ENCODE data around the gene VPS35L.

Gene VPS35L, protein sequence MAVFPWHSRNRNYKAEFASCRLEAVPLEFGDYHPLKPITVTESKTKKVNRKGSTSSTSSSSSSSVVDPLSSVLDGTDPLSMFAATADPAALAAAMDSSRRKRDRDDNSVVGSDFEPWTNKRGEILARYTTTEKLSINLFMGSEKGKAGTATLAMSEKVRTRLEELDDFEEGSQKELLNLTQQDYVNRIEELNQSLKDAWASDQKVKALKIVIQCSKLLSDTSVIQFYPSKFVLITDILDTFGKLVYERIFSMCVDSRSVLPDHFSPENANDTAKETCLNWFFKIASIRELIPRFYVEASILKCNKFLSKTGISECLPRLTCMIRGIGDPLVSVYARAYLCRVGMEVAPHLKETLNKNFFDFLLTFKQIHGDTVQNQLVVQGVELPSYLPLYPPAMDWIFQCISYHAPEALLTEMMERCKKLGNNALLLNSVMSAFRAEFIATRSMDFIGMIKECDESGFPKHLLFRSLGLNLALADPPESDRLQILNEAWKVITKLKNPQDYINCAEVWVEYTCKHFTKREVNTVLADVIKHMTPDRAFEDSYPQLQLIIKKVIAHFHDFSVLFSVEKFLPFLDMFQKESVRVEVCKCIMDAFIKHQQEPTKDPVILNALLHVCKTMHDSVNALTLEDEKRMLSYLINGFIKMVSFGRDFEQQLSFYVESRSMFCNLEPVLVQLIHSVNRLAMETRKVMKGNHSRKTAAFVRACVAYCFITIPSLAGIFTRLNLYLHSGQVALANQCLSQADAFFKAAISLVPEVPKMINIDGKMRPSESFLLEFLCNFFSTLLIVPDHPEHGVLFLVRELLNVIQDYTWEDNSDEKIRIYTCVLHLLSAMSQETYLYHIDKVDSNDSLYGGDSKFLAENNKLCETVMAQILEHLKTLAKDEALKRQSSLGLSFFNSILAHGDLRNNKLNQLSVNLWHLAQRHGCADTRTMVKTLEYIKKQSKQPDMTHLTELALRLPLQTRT
- 55.8 to 55.9 reads per million in 2 donors for total RNA-seq

DNA sequence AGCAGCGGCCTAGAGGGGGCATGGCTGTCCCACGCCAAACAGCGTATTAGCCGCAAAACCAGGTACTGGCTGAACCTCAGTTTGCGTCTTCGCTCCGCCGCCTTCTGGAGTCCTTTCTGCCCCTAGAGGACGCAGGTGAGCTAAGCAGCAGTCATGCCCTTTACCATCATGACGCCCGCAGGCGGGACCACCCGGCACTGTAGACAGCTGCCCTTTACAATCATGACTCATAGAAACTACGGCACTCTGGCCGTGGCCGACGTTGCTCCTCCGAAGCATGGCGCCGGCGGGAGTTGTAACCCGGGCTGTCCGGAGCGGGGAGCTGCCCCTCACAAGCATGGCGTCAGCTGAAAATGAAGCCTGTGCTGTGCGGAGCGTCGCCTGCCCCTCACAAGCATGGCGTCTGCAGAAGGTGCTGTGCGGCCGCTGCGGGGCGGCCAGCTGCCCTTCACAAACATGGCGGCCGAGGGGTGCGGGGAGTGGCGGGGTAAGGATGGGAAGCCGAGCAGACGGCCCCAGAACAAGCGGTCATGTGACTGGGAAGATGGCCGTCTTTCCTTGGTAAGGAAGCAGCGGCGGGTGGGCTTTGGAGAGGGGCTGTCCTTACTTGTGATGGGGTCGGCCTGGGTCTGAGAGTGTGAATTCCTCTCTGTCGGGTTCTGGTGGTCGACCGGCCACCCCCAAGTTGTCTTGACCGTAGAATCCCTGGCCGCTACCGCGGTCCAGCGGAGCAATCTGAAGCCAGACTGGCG lies at the start of gene VPS35L:
Gene VPS35L (plus strand): TSS at position 518 of the 752 bp plus-strand sequence. CDS start 27 bp downstream, at position 545.
- peak; percentile 92 for DNase-seq

DNA sequence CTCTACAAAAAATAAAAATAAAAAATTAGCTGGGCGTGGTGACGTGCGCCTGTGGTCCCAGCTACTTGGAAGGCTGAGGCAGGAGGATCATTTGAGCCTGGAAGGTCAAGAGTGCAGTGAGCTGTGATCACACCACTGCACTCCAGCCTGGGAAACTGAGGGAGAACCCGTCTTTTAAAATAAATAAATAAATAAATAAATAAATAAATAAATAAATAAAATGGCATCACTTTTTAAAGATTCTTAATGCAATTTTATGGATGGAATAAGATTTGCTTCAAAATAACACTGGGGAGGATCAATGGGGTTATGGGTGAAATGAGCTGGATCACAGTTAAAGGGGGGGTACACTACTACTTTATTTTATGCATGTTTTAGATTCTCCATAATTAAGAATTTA lies 48.5 kb upstream of the VPS35L start:
- DNase-seq = no peak

DNA sequence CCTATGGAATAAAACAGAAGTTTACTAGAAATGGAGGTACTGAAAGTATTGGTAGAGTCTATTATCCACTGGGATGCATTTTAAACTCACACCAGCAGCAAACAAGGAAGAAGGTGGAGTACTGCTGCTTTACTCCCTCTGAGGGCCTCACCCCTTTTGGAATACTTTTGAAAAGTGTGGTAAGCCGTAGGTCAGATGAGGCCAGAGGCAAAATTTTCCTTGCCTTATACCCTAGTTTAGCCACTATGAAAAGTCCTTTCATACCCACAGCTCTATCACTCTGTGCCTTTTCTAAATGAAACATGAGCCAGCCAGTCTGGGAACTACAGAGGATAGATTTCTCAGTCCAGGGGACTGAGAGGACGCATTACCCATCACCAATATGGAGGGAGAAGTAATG lies 47.6 kb upstream of the VPS35L start:
- no peak for DNase-seq

DNA sequence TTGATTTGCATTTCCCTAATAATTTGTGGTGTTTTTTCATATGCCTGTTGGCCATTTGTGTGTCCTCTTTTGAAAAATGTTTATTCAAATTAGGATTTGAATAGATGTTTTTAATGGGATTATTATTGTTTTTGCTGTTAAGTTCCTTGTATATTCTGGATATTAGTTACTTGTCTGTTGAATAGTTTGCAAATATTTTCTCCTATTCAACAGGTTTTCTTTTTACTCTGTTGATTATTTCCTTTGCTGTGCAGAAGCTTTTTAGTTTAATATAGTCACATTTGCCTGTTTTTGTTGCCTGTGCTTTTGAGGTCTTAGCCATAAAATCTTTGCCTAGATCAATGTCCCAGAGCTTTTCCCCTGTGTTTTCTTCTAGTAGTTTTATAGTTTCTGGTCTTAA lies 43.2 kb upstream of the VPS35L start:
- no peak for DNase-seq

DNA sequence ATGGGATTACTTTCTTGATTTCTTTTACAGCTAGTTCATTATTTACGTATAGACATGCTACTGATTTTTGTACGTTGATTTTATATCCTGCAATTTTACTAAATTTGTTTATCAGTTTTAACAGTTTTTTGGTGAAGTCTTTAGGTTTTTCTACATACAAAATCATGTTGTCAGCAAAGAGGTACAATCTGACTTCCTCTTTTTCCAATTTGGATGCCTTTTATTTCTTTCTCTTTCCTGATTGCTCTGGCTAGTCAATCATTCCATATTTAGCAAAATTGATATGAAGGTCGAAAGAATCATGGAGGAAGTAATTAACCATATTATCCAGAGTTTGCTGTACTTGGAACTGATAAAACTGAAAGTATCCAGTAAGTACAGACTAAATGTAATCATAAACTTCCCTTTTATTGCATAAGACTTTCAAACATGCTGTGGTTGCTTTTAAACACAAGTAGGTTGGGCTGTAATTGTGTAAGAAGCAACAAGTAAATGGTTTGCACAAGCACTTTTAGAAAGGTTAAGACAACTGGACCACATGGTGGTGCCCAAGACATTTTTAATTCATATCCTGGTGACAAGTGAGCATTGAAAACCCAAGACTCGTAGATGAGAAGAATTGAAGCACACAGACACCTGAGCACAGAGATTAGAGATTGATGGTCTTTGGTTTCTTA lies 42.0 kb upstream of the VPS35L start:
- DNase-seq = no peak

DNA sequence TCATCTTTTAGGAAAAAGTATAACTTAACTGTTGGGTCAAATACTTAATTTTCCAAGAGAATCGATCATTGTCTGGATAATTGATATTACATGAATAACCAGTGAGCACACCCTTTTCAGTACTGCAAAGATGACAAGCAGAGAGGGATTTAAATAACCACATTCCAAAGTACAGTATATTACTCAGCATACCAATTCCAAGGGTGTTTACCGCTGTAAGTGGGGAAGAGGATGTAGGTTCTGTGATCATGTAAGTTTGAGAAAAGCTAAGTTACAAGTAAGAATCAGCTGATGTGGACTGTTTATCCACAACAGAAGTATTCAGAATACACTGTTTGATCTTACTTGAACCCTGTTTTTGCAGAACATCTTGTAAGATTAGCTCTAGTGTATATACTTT lies 39.7 kb upstream of the VPS35L start:
- DNase-seq = no peak

DNA sequence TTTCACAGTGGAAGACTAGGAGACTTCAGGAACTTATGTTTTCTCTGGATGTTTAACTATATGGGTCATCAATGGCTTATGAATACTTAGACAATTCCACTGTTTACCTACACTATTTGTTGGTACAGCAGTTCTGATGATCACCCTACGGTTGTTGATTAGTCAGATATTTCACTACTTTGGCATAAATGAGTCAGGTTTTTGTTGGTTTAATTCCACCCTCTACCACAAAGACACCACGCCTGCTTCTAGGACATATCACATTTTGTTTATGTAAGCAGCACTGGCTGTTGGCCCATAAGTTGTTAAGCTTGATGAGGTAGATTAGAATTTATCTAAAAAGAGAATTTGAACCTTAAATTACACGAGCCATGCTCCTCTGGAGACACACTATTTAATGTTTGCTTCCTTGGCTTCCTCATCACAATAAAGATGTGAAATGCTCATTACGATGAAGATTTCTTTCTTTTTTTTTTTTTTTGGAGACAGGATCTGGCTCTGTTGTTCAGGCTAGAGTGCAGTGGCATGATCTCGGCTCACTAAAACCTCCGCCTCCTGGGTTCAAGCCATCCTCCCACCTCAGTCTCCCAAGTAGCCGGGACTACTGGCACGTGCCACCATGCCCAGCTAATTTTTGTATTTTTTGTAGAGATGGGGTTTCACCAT lies 37.9 kb upstream of the VPS35L start:
- no peak for DNase-seq

DNA sequence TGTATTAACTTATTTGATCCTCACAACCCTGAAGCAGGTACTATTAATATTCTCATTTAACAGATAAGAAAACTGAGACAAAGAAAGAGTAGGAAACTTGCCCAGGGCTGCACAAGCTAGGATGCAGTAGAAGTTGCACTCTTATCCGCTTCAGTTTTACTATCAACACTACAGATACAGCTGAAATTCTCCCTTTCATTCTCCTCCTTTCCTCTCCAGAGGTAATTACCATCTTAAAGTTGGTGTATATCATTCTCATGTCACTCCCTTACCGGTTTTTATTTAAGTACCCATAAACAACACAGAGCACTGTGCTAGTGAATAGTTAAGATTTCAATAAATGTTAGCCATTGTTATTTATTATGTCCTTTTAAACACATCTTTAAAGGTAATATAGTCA lies 37.1 kb upstream of the VPS35L start:
- no peak for DNase-seq

DNA sequence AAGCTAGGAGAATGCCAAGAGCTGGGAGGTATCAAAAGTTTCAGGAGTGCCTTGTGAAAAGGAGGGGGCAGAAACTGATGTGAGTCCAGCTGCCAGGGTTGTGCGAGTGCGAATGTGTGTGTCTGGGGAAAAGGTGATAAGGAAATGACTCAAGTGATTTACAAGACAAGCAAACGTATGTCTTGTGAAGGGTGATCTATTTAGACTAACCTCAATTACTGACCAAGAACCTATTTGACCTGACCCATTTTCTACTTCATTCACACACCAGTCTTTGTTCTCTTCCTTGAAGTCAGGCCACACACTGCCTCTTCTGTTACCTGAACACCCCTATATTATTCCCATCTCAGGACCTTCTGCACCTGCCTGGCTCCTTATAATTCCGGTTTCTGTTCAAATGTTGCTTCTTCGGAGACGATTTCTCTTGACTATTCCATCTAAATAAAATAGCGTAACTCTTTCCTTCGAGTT lies 34.6 kb upstream of the VPS35L start:
- no peak for DNase-seq

DNA sequence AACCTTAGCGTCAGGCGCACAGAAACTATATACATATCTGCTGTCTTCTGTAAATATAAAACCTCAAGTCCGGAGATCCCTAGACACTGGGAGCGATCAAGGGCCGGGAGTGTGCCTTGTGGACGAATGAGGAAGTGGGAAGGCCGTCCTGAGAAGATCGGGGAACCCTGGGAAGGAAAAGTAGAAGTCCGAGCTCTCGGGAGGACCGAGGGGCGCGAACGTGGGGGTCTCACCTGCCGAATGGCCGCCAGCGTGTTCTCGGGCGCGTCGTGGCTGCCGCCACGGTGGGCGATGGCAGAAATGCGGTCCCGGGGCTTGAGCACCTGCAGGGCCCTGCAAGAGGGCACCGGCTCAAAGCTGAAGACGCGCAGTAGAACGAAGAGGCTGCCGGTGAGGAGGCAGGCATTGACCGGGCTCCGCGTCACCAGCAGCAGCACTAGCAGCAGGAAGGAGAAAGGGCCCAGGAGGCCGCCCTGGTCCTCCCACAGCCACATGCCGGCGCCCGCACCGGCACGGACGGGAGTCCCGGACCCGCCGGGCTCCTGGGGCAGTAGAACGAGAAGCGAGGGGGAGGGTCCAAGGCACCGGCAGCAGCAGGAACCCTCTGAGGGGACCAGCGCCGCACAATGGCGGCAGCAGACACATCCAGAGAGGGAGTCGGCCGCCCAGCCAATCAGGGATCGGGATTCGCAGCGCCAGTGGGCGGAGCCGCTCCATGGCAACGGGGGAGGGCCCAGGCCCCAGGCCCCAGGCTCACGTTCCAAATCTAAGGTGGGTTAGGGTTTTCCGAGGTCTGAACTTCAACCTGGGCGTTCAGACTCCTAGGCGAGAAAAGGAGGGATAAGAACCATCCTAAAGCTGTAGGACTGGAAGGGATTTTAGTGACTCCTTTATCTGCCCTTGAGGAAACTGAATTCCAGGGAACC lies 33.8 kb upstream of the VPS35L start, which contains the start of gene GDE1:
Gene GDE1 (minus strand): TSS at position 628 of the 926 bp plus-strand sequence. CDS start 134 bp downstream, at position 494.
- peak; percentile 83 for DNase-seq

DNA sequence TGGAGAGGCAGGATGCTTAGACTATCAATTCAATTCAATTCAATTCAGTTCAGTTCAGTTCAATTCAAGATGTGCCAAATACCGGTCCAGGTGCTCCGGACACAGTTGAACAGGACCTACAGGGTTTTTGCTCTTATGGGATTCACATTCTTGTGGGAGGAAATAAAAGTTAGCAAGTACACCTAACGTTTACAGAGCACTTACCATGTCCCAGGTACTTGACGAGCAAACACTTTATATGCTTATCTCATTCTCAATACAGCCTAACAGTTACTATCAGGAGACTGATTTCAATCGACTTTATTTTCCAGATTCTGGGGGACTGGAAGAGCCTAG lies 33.1 kb upstream of the VPS35L start:
- DNase-seq = no peak

DNA sequence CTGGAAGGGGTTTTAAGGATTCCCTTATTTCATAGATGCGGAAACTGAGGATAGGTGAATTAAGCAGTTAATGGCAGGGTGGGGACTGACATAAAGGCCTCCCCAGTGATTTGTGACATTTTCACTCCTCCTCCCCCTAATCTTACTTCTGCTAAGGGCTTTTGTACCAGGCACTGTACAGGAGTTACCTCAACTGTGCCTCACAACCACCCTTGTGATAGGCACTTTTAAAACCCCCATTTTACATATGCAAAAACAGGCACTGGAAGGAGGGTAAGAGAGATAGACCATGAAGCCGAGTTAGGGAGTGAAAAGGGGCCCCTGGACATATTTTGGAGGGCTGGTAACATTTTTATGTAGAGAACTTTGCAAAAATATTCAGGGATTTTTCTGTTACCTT lies 32.7 kb upstream of the VPS35L start:
- no peak for DNase-seq

DNA sequence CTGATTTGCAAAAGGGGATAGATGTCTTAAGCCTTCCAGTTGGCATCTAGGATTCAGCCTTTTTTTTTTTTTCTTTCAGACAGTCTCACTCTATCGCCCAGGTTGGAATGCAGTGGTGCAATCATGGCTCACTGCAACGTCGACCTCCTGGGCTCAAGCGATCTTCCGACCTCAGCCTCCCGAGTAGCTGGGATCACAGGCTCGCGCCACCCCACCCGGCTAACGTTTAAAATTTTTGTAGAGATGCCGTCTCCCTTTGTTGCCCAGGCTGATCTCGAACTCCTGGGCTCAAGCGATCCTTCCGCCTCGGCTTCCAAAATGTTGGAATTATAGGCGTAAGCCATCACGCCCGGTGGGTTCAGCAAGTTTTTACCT lies 32.3 kb upstream of the VPS35L start:
- DNase-seq = no peak

DNA sequence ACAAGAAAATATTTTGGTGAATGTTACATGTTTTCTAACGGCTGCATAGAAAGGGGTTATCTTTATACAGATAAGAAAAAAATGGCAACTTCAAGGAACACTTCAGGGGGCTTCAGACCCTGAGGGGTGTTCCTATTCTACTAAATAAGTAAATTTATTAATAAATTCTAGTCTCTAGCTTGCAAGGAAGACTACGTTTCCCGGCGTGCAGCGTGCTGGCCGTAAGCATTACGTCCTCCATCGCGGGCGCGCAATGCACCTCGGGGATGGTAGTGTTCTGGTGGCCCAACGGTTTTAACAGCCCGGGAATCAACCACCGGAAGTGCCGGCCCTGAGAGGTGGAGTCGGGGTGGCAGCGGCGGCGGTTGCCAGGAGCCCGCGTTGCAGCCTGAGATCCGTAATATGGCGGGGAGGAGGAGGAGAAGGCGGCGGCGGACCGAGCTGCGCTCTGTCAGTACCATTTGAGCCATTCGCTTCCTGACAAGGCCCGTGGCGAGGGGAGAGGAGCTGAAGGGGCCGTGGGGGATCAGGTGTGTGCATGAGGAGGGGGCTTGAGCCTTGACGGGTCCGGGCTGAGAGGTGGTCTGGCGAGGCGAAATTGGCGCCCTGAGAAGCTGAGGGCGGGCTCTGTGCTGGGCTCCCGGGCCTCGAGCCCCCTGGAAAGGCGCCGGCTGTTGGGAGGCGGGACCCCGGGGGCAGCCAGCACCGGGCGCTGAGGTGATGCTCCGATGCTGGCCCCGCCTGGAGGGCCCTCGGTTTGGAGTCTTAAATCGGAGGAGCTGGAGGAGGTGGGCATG lies 31.7 kb upstream of the VPS35L start, which contains the start of gene CCP110:
Gene CCP110 (plus strand): TSS at position 384 of the 797 bp plus-strand sequence. CDS start 3,940 bp downstream, outside the sequence.
- peak; percentile 85 for DNase-seq

DNA sequence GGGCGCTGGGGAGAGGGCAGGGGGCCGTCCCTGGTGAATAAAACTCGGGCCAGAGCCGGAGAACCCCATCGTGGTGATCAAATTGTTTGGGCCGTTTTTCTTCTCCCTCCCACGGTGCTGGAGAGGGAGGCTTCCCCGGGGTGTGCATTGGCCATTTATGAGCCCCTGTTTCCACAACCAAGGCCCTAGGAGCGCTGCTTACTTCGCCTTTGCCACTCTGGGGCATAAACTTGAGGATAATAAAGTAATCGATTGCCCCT lies 31.2 kb upstream of the VPS35L start:
- DNase-seq = no peak

DNA sequence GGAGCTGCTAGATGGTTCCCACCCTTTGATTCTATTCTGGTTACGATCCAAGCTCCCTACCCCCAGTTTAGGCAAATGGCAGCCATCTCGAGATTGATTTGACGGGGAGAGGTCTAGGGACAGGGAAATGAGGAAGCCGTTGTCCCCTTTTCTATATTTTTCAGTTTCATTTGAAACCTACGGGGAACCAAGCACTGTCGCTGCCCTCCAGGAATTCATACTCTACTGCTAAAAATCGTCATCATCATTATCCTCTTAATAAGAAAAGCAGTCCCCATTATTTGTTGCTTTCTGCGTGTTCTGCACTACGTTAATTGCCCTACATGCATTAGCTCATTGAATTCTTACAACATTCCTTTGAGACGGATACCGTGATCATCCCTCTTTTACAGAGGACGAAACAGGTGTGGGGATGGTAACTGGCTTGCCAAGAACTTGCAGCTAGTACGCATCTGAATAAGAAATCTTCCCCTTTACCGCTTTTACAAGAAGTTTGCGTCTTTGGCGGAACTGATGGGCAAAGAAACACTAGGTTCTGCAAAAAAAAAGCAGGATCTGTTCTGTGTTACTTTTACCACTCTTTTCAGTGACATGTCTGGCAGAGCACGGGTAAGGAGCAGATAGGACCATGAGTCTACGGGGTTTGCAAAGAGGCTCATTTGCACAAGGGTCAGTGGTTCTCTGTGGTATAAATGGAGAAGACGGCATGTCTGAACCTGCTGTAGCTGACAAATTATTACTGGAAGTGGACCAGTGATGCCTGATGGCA lies 30.7 kb upstream of the VPS35L start:
- DNase-seq = no peak

DNA sequence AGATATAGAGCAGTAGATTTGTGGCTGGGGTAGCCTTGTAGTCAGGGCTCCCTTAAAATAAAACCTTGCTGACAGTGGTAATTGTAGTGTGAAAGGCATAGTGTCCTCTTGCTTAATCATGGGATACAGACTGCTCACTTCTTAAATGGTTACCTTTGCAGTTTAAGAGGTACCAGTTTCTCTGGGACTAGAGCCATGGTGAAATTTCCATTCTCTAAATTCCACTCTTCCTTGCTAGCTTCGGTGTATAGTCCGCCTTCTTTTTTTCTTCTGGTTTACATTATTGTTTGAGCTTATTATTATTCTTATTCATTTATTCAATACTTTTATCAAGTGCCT lies 30.1 kb upstream of the VPS35L start:
- DNase-seq = no peak

DNA sequence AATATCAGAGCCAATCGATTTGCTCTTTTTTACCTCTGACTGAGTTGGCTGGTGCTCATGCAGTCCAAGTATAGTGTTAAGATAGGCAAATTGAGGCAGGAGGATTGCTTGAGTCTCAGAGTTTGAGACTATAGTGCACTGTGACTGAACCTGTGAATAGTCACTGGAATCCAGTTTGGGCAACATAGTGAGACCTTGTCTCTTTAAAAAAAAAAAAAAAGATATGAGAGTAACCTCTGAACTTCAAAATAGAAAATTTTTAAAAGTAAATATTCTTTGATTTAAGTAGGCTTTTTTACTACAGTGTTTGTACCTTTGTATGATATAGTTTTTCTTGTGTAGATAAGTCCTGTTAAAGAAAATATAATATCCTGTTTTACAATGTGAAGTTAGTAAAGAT lies 28.3 kb upstream of the VPS35L start:
- no peak for DNase-seq

DNA sequence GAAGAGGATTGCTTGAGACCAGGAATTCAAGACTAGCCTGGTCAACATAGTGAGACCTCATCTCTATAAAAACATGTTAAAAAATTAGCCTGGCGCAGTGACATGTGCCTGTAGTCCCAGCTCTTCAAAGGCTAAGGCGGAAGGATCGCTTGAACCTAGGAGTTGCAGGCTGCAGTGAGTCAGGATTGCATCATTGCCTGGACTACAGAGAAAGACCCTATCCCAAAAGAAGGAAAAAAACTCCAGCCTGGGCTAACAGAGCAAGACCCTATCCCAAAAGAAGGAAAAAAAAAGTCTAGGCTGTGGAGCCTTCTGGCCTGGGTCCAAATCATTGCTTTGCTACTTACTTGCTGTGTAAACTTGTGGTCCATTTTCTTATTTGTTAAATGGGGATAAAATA lies 26.8 kb upstream of the VPS35L start:
- DNase-seq = no peak
